Ascending aorta (tissue), 2 donors: Measurements from ENCODE around the gene KTI12. TPM values are rescaled to one million over a fixed set of nuclear protein-coding genes. Genes with fewer than 3 reads are reported as not detected.

Experiments
- DNase-seq, 2 donors: peaks; one replicate each; pipeline ENCODE4 v3.0.0-alpha.2; 2019; ENCODE audit warnings: low spot score in 2 of 2
- H3K27ac ChIP-seq, 2 donors: fragments of 200-600 bp; sonication (generic); one replicate each; pipeline ENCODE4 v1.5.1; 2016 to 2017; ENCODE audit warnings: mild to moderate bottlenecking in 1 of 2
- H3K27me3 ChIP-seq: fragments of 200-600 bp; sonication (generic); one replicate; pipeline ENCODE4 v1.5.1; 2017
- H3K36me3 ChIP-seq, 2 donors: fragments of 200-600 bp; sonication (generic); one replicate each; pipeline ENCODE4 v1.5.1; 2016
- H3K4me1 ChIP-seq, 2 donors: fragments of 200-600 bp; sonication (generic); one replicate each; pipeline ENCODE4 v1.5.1; 2016 to 2017; ENCODE audit warnings: mild to moderate bottlenecking in 1 of 2
- H3K4me3 ChIP-seq, 2 donors: fragments of 200-600 bp; sonication (generic); one replicate each; pipeline ENCODE4 v1.5.1; 2016 to 2017; ENCODE audit warnings: mild to moderate bottlenecking in 1 of 2
- H3K9me3 ChIP-seq, 2 donors: fragments of 200-600 bp; sonication (generic); one replicate each; pipeline ENCODE4 v1.5.1; 2016
- CTCF ChIP-seq, 3 experiments: fragments of 200-600 bp in 2 of 3; fragments of 450-650 bp in 1 of 3; sonication (generic) in 2 of 3; IDR thresholded peaks; one replicate each; pipeline ENCODE4 v1.5.1; 2016 to 2019; ENCODE audit warnings: antibody characterized with exemption in 3 of 3, mild to moderate bottlenecking in 1 of 3, moderate library complexity in 1 of 3
- intact Hi-C: fragments of 100-400 bp; cut with DNase I; formaldehyde crosslinking; loops from one replicate; pipeline ENCODE4 v1.15.1; 2023
- total RNA-seq: library from RNA; depleted of rRNA; stranded (reverse); fragments of >200 nt; gene quantifications from one replicate; pipeline ENCODE4 v1.1.0, GENCODE V29; 2016

The KTI12 gene
- total RNA-seq, 1 donor from 2014 or later: 10.3 TPM

GRCh38 chr1:52056937-52057231 lies 23.3 kb upstream of the KTI12 start:
- no peaks in the 10 kb centered on the region for H3K9me3 ChIP-seq
- peak overlapping the region; percentile 91 to 95 for H3K27ac ChIP-seq
- H3K36me3 ChIP-seq: peaks cover 5 to 20% of the 10 kb centered on the region in 2 donors
- TF ChIP-seq CTCF (IDR thresholded peaks at IDR 0.05): no peak
- DNase-seq: no peak
- peaks cover 3 to 17% of the 10 kb centered on the region in 2 donors for H3K4me1 ChIP-seq
- peak overlapping the region; percentile 84 to 90 for H3K4me3 ChIP-seq
- no peaks in the 10 kb centered on the region for H3K27me3 ChIP-seq
- intact Hi-C loops: loop anchor here (1.0 to 10.0 kb wide), 6 partner anchors 24 to 1092 kb away; partner anchors contain the start of genes CC2D1B, EPS15, FAF1 and KTI12

GRCh38 chr1:52056163-52056936 lies 22.7 kb upstream of the KTI12 start, which contains the start of gene BTF3L4:
Gene BTF3L4 (plus strand): TSS chr1:52056295. CDS start chr1:52059848, 3,553 bp downstream.
- H3K36me3 ChIP-seq: peaks cover 5 to 19% of the 10 kb centered on the region in 2 donors
- intact Hi-C loops: loop anchor here (1.0 to 10.0 kb wide), 6 partner anchors 23 to 1092 kb away; partner anchors contain the start of genes CC2D1B, EPS15, FAF1 and KTI12
- peak within 1 kb of the TSS; percentile 91 to 95 for H3K27ac ChIP-seq
- H3K4me3 ChIP-seq: peak within 1 kb of the TSS; percentile 84 to 90
- peak; percentile 85 to 97 for DNase-seq
- H3K9me3 ChIP-seq: no peaks in the 10 kb centered on the region
- no peak for TF ChIP-seq CTCF (IDR thresholded peaks at IDR 0.05)
- peaks cover 3 to 17% of the 10 kb centered on the region in 2 donors for H3K4me1 ChIP-seq
- H3K27me3 ChIP-seq: no peaks in the 10 kb centered on the region

- Histone ChIP-seq H3K36me3 (peaks cover 3 to 14% of the 10 kb centered on the region in 2 donors), H3K4me3 (peak overlapping the region; percentile 84 to 90), H3K27me3 (no peaks in the 10 kb centered on the region), H3K4me1 (peaks cover 3 to 17% of the 10 kb centered on the region in 2 donors), H3K9me3 (no peaks in the 10 kb centered on the region), H3K27ac (peak overlapping the region; percentile 77 to 91)
- no peak for TF ChIP-seq CTCF (IDR thresholded peaks at IDR 0.05)
- intact Hi-C loops: loop anchor here (1.0 to 10.0 kb wide), 8 partner anchors 23 to 1091 kb away; partner anchors contain the start of genes CC2D1B, EPS15, FAF1 and KTI12
- no peak for DNase-seq
Measured at GRCh38 chr1:52055866-52056162, 22.2 kb upstream of the KTI12 start.

GRCh38 chr1:52055066-52055865 lies 21.7 kb upstream of the KTI12 start, which contains the start of gene TXNDC12:
Gene TXNDC12 (minus strand): TSS chr1:52055191. CDS start chr1:52055096, 95 bp downstream.
- H3K4me1 ChIP-seq: peaks cover 3 to 17% of the 10 kb centered on the region in 2 donors
- intact Hi-C loops: loop anchor here (2.0 to 10.0 kb wide), 7 partner anchors 88 to 1090 kb away; partner anchors contain the start of genes CC2D1B, EPS15, FAF1 and NRDC
- H3K4me3 ChIP-seq: peak within 1 kb of the TSS; percentile 84 to 90
- TF ChIP-seq CTCF (IDR thresholded peaks at IDR 0.05): no peak
- H3K27me3 ChIP-seq: no peaks in the 10 kb centered on the region
- H3K36me3 ChIP-seq: peaks cover 0 to 8% of the 10 kb centered on the region in 2 donors
- peak; percentile 62 to 91 for DNase-seq
- peak within 1 kb of the TSS; percentile 91 to 95 for H3K27ac ChIP-seq
- no peaks in the 10 kb centered on the region for H3K9me3 ChIP-seq

GRCh38 chr1:52054496-52055065 lies 21.0 kb upstream of the KTI12 start:
- intact Hi-C loops: loop anchor here (2.0 to 10.0 kb wide), 7 partner anchors 88 to 1090 kb away; partner anchors contain the start of genes CC2D1B, EPS15, FAF1 and NRDC
- no peak for TF ChIP-seq CTCF (IDR thresholded peaks at IDR 0.05)
- peak overlapping the region; percentile 77 to 91 for H3K27ac ChIP-seq
- no peak for DNase-seq
- peaks cover 3 to 17% of the 10 kb centered on the region in 2 donors for H3K4me1 ChIP-seq
- peak overlapping the region; percentile 84 to 90 for H3K4me3 ChIP-seq
- H3K9me3 ChIP-seq: no peaks in the 10 kb centered on the region
- H3K36me3 ChIP-seq: peaks cover 0 to 6% of the 10 kb centered on the region in 2 donors
- no peaks in the 10 kb centered on the region for H3K27me3 ChIP-seq
